MM.1S (cell line): ENCODE measurements around the gene STX3.
"Not testable (repeated sequence)": the region's sequence is repeated elsewhere in the genome, so short reads cannot be mapped to it uniquely, and the experiment has no call there.

ENCODE experiments used
- EZH2 ChIP-seq: fragments of 300-600 bp; sonication (generic); optimal IDR thresholded peaks from 2 replicates; pipeline ENCODE3; 2017; ENCODE audit warnings: low read depth, mild to moderate bottlenecking, antibody characterized with exemption, low read length, mixed read lengths
- TF ChIP-seq, protein P1 (sequence below): fragments of 300-600 bp; sonication (generic); IDR thresholded peaks from 2 replicates; pipeline ENCODE4 v1.5.1; 2016; ENCODE audit warnings: antibody characterized with exemption, low read length, mixed read lengths

DNA sequence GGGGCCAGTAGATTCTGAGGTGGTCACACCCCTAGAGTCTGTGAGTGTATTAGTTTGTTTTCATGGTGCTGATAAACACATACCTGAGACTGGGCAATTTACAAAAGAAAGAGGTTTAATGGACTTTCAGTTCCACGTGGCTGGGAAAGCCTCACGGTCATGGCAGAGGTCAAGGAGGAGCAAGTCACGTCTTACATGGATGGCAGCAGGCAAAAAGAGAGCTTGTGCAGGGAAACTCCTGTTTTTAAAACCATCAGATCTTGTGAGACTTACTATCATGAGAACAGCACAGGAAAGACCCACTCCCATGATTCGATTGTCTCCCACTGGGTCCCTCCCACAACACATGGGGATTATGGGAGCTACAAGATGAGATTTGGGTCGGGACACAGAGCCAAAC is 29.3 kb downstream of the STX3 start:
- not testable (repeated sequence) for TF ChIP-seq EZH2
- TF ChIP-seq, protein P1, sequence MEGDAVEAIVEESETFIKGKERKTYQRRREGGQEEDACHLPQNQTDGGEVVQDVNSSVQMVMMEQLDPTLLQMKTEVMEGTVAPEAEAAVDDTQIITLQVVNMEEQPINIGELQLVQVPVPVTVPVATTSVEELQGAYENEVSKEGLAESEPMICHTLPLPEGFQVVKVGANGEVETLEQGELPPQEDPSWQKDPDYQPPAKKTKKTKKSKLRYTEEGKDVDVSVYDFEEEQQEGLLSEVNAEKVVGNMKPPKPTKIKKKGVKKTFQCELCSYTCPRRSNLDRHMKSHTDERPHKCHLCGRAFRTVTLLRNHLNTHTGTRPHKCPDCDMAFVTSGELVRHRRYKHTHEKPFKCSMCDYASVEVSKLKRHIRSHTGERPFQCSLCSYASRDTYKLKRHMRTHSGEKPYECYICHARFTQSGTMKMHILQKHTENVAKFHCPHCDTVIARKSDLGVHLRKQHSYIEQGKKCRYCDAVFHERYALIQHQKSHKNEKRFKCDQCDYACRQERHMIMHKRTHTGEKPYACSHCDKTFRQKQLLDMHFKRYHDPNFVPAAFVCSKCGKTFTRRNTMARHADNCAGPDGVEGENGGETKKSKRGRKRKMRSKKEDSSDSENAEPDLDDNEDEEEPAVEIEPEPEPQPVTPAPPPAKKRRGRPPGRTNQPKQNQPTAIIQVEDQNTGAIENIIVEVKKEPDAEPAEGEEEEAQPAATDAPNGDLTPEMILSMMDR: not testable (repeated sequence)
